H1 (cell line): ENCODE data around the gene KIZ. TPM values are rescaled to one million over a fixed set of nuclear protein-coding genes. Genes with fewer than 3 reads are reported as not detected.
A peak's percentile ranks its signal among the peaks of the same experiment; 100 is the strongest.

ENCODE experiments used
- CTCF ChIA-PET: fragments of 300-600 bp; sonication (Branson Sonifier 250); formaldehyde crosslinking; loops from one replicate; lab custom pipeline; 2021; ENCODE audit not compliant: partially characterized antibody; lab: Charles Lee
- POLR2A ChIA-PET: fragments of 300-600 bp; sonication (Branson Sonifier 250); formaldehyde crosslinking; loops from one replicate; lab custom pipeline; 2021; ENCODE audit warnings: inconsistent platforms; ENCODE audit not compliant: partially characterized antibody; lab: Charles Lee
- DNase-seq, 2 experiments: peaks; one replicate each; pipeline versions ENCODE4 v3.0.0 to v3.0.0-alpha.2; 2010 to 2022; ENCODE audit warnings: low spot score in 2 of 2, low read depth in 1 of 2, mixed read lengths in 1 of 2
- FAIRE-seq: peaks from 2 replicates; lab custom pipeline; 2011; peaks lifted over from hg19 to GRCh38; lab: Jason Lieb, UNC
- H2AFZ ChIP-seq: 2 replicates; pipeline ENCODE4 v1.8.1; 2012; ENCODE audit warnings: low read length, inconsistent platforms
- H2AK5ac ChIP-seq: 2 replicates; pipeline ENCODE4 v1.6.1; 2013; ENCODE audit warnings: low read depth, low read length
- H2BK120ac ChIP-seq: replicated peaks from 2 replicates; pipeline ENCODE3; 2013; ENCODE audit warnings: low read depth, low read length, inconsistent platforms
- H2BK12ac ChIP-seq: 2 replicates; pipeline ENCODE4 v1.6.1; 2013; ENCODE audit warnings: low read depth, low read length
- H2BK15ac ChIP-seq: 2 replicates; pipeline ENCODE4 v1.6.1; 2013; ENCODE audit warnings: low read length
- H2BK20ac ChIP-seq: 2 replicates; pipeline ENCODE4 v1.6.1; 2013; ENCODE audit warnings: low read length
- H2BK5ac ChIP-seq: 2 replicates; pipeline ENCODE4 v1.6.1; 2013; ENCODE audit warnings: low read depth, low read length
- H3K14ac ChIP-seq: 2 replicates; pipeline ENCODE4 v1.6.1; 2013; ENCODE audit warnings: inconsistent platforms; ENCODE audit not compliant: insufficient read length
- H3K18ac ChIP-seq: 2 replicates; pipeline ENCODE4 v1.6.1; 2013; ENCODE audit warnings: low read length; ENCODE audit errors: extremely low read depth
- H3K23ac ChIP-seq: 2 replicates; pipeline ENCODE4 v1.6.1; 2013; ENCODE audit warnings: inconsistent platforms; ENCODE audit not compliant: insufficient read length
- H3K23me2 ChIP-seq: 2 replicates; pipeline ENCODE4 v1.6.1; 2013; ENCODE audit warnings: low read depth, low read length
- H3K27ac ChIP-seq: 2 replicates; pipeline ENCODE4 v1.6.1; 2011; ENCODE audit warnings: low read depth, low read length, inconsistent platforms
- H3K27me3 ChIP-seq, 4 experiments: replicated peaks in 1 of 4; 1 replicate in 1 of 4; 2 replicates in 3 of 4; pipeline versions ENCODE4 v1.6.1 to v1.8.1; 2011 to 2013; ENCODE audit warnings: low read length in 3 of 4, mild to moderate bottlenecking in 3 of 4, inconsistent platforms in 2 of 4, mixed read lengths in 2 of 4, moderate library complexity in 1 of 4; ENCODE audit not compliant: control insufficient read depth in 3 of 4, insufficient read depth in 3 of 4; ENCODE audit errors: extremely low read depth in 1 of 4
- H3K36me3 ChIP-seq, 4 experiments: 2 replicates each; pipeline versions ENCODE4 v1.6.1 to v1.8.1; 2011 to 2013; ENCODE audit warnings: mild to moderate bottlenecking in 4 of 4, low read length in 3 of 4, moderate library complexity in 2 of 4, control low read depth in 1 of 4, inconsistent platforms in 1 of 4; ENCODE audit not compliant: insufficient read depth in 4 of 4, control insufficient read depth in 2 of 4
- H3K4ac ChIP-seq: replicated peaks from 2 replicates; pipeline ENCODE3; 2013; ENCODE audit warnings: low read length, low read depth, mixed read lengths, inconsistent platforms; ENCODE audit not compliant: insufficient read length
- H3K4me1 ChIP-seq, 4 experiments: replicated peaks in 1 of 4; 1 replicate in 1 of 4; 2 replicates in 3 of 4; pipeline versions ENCODE4 v1.6.1 to v1.8.1; 2011 to 2013; ENCODE audit warnings: low read length in 3 of 4, inconsistent platforms in 2 of 4, mixed read lengths in 1 of 4; ENCODE audit not compliant: insufficient read depth in 4 of 4, control insufficient read depth in 3 of 4
- H3K4me2 ChIP-seq, 2 experiments: 2 replicates each; pipeline versions ENCODE4 v1.6.1 to v1.8.1; 2011 to 2013; ENCODE audit warnings: low read depth in 2 of 2, low read length in 2 of 2, control low read depth in 1 of 2, inconsistent platforms in 1 of 2, mild to moderate bottlenecking in 1 of 2; ENCODE audit not compliant: insufficient read depth in 1 of 2
- H3K4me3 ChIP-seq, 4 experiments: fragments of 200-600, 300-600 bp in 1 of 4; sonication (generic), shearing (Covaris generic), sonication (Bioruptor Twin) in 1 of 4; 2 replicates each; pipeline versions ENCODE4 v1.5.1 to v1.8.1; 2011 to 2016; ENCODE audit warnings: low read length in 4 of 4, low read depth in 3 of 4, control low read depth in 2 of 4, inconsistent platforms in 2 of 4, mild to moderate bottlenecking in 2 of 4, mixed read lengths in 1 of 4, moderate library complexity in 1 of 4; ENCODE audit not compliant: insufficient read depth in 2 of 4; ENCODE audit errors: extremely low read depth in 1 of 4
- H3K56ac ChIP-seq: replicated peaks from 2 replicates; pipeline ENCODE3; 2013; ENCODE audit warnings: low read depth, mild to moderate bottlenecking, mixed read lengths, low read length, inconsistent platforms; ENCODE audit not compliant: insufficient read length
- H3K79me1 ChIP-seq: 2 replicates; pipeline ENCODE4 v1.6.1; 2013; ENCODE audit warnings: low read depth, low read length, control low read depth
- H3K79me2 ChIP-seq, 2 experiments: 2 replicates each; pipeline versions ENCODE4 v1.6.1 to v1.8.1; 2012 to 2013; ENCODE audit warnings: low read length in 2 of 2, mild to moderate bottlenecking in 2 of 2, inconsistent platforms in 1 of 2; ENCODE audit not compliant: insufficient read depth in 2 of 2, control insufficient read depth in 1 of 2
- H3K9ac ChIP-seq, 4 experiments: replicated peaks in 1 of 4; 1 replicate in 1 of 4; 2 replicates in 3 of 4; pipeline versions ENCODE4 v1.6.1 to v1.8.1; 2011 to 2013; ENCODE audit warnings: low read depth in 3 of 4, low read length in 3 of 4, control low read depth in 2 of 4, mild to moderate bottlenecking in 2 of 4, moderate library complexity in 2 of 4, inconsistent platforms in 1 of 4; ENCODE audit errors: extremely low read depth in 1 of 4
- H3K9me3 ChIP-seq, 2 experiments: 2 replicates each; pipeline versions ENCODE4 v1.6.1 to v1.8.1; 2012 to 2013; ENCODE audit warnings: mild to moderate bottlenecking in 2 of 2, moderate library complexity in 2 of 2, control low read depth in 1 of 2, inconsistent platforms in 1 of 2, low read depth in 1 of 2, low read length in 1 of 2, mixed read lengths in 1 of 2; ENCODE audit not compliant: insufficient read depth in 2 of 2
- H4K20me1 ChIP-seq, 2 experiments: replicated peaks in 1 of 2; 2 replicates each; pipeline versions ENCODE3 to v1.8.1; 2011 to 2013; ENCODE audit warnings: inconsistent platforms in 2 of 2, low read length in 2 of 2, mild to moderate bottlenecking in 1 of 2; ENCODE audit not compliant: insufficient read depth in 2 of 2, control insufficient read depth in 1 of 2
- H4K5ac ChIP-seq: 2 replicates; pipeline ENCODE4 v1.6.1; 2013; ENCODE audit warnings: low read length, low read depth, mixed read lengths, inconsistent platforms; ENCODE audit not compliant: insufficient read length
- H4K8ac ChIP-seq: 2 replicates; pipeline ENCODE4 v1.8.0; 2013; ENCODE audit warnings: mild to moderate bottlenecking, moderate library complexity, low read length, inconsistent platforms; ENCODE audit not compliant: insufficient read depth; ENCODE audit errors: extremely low read depth
- H4K91ac ChIP-seq: replicated peaks from 2 replicates; pipeline ENCODE3; 2013; ENCODE audit warnings: low read length, mixed read lengths, inconsistent platforms; ENCODE audit not compliant: insufficient read length
- ASH2L ChIP-seq: fragments of 200-600, 300-600 bp; sonication (generic); IDR thresholded peaks from one replicate; pipeline ENCODE4 v1.7.1; 2017; ENCODE audit warnings: low read length
- BACH1 ChIP-seq: IDR thresholded peaks from 2 replicates; pipeline ENCODE4 v1.6.1; 2012; ENCODE audit warnings: low read length, improper control_type of control experiment
- CHD1 ChIP-seq: IDR thresholded peaks from 2 replicates; pipeline ENCODE4 v1.6.1; 2012; ENCODE audit warnings: low read depth, low read length, improper control_type of control experiment
- EGR1 ChIP-seq: IDR thresholded peaks from 2 replicates; pipeline ENCODE4 v1.6.1; 2011; ENCODE audit warnings: low read depth, low read length, borderline replicate concordance
- JUN ChIP-seq: IDR thresholded peaks from 2 replicates; pipeline ENCODE4 v1.6.1; 2011; ENCODE audit warnings: low read depth, mild to moderate bottlenecking, improper control_type of control experiment, low read length
- KDM4A ChIP-seq: IDR thresholded peaks from one replicate; pipeline ENCODE4 v1.7.1; 2012; ENCODE audit warnings: low read depth, mild to moderate bottlenecking, moderate library complexity, low read length, inconsistent platforms; ENCODE audit not compliant: severe bottlenecking
- NRF1 ChIP-seq: IDR thresholded peaks from 2 replicates; pipeline ENCODE4 v1.6.1; 2011; ENCODE audit warnings: mild to moderate bottlenecking, low read depth, low read length, improper control_type of control experiment
- POLR2AphosphoS5 ChIP-seq: IDR thresholded peaks from 2 replicates; pipeline ENCODE4 v1.6.1; 2011; ENCODE audit warnings: low read depth, low read length
- RXRA ChIP-seq: IDR thresholded peaks from 2 replicates; pipeline ENCODE4 v1.6.1; 2011; ENCODE audit warnings: low read depth, mild to moderate bottlenecking, low read length, moderate library complexity; ENCODE audit not compliant: insufficient read depth
- SIN3A ChIP-seq, 2 experiments: IDR thresholded peaks in 1 of 2; conservative IDR thresholded peaks in 1 of 2; 2 replicates each; pipeline ENCODE4 v1.6.1; 2011 to 2012; ENCODE audit warnings: low read length in 2 of 2, improper control_type of control experiment in 1 of 2, low read depth in 1 of 2, mild to moderate bottlenecking in 1 of 2
- TBP ChIP-seq: IDR thresholded peaks from 2 replicates; pipeline ENCODE4 v1.6.1; 2011; ENCODE audit warnings: low read depth, low read length, improper control_type of control experiment
- TEAD4 ChIP-seq: IDR thresholded peaks from 2 replicates; pipeline ENCODE4 v1.6.1; 2012; ENCODE audit warnings: low read depth, low read length, inconsistent platforms, mixed read lengths
- WGBS, 2 experiments: shearing (Covaris generic) in 1 of 2; methylation state at CpG; one replicate each; pipeline versions ENCODE4 v1.1.6 to v1.1.7; 2013 to 2015; ENCODE audit warnings: low lambda C conversion rate in 2 of 2, mixed read lengths in 2 of 2, inconsistent platforms in 1 of 2, low coverage in 1 of 2, missing lambda C conversion rate in 1 of 2; ENCODE audit not compliant: insufficient replicate concordance in 2 of 2, insufficient coverage in 1 of 2, insufficient read length in 1 of 2; ENCODE audit errors: extremely low coverage in 1 of 2, missing lambda C conversion rate in 1 of 2; 5-methylcytosine and 5-hydroxymethylcytosine counted together
- polyA plus RNA-seq, 7 experiments: library from polyadenylated mRNA; depleted of rRNA in 3 of 7; stranded (reverse) in 5 of 7; unstranded in 2 of 7; fragments of >200 nt in 5 of 7; fragments of 200-250 nt in 2 of 7; gene quantifications; 1 replicate in 5 of 7; 2 replicates in 1 of 7; 4 replicates in 1 of 7; pipeline versions ENCODE4 v1.2.1 to v1.2.3, GENCODE V29; 2011 to 2013; ENCODE audit warnings: missing spikeins in 2 of 7, mixed read lengths in 2 of 7
- total RNA-seq: library from RNA; stranded (reverse); fragmentation: NEBNext Ultra II Directional; extraction: Animal tissue kit (Norgen Biotek cat#: 25700); gene quantifications from 2 replicates; pipeline ENCODE4 v1.2.1, GENCODE V29; 2021
- TF ChIP-seq, protein P1 (sequence below): IDR thresholded peaks from 2 replicates; pipeline ENCODE4 v1.6.1; 2011; ENCODE audit warnings: low read length, improper control_type of control experiment

Gene KIZ
- total and polyA plus RNA-seq, 2 of the 8 experiments (the other 6 are each of a cell fraction or from before 2014, with no cell fraction given), result 13.0 to 51.7 TPM

- H3K23ac ChIP-seq, result no peak overlapping the region
- peaks cover 0 to 10% (median 6%) of the 10 kb centered on the region in 4 experiments; a peak in 3 of 7 replicates for H3K4me1 ChIP-seq
- ChIA-PET POLR2A (interaction anchor here (0.8 to 1.3 kb wide), 3 partner anchors 9 to 170 kb away, joined by 3 to 4 read pairs (median 3); partner anchors contain the start of gene XRN2), CTCF (interaction anchor here (1.2 to 2.5 kb wide), 3 partner anchors 85 to 268 kb away, joined by 4 to 13 read pairs (median 6); no protein-coding TSS in a partner anchor)
- no peaks in the 10 kb centered on the region for H3K27me3 ChIP-seq
- no peak overlapping the region for H2BK12ac ChIP-seq
- no peak overlapping the region for H4K8ac ChIP-seq
- no peak overlapping the region for H3K56ac ChIP-seq
- 0 out of 2 replicates have a peak overlapping the region, but pooled peaks have one; percentile 30 for H2BK5ac ChIP-seq
- no peak overlapping the region for H2BK20ac ChIP-seq
- peaks cover 0 to 16% of the 10 kb centered on the region in 2 experiments; a peak in 2 of 4 replicates for H3K79me2 ChIP-seq
- no peak overlapping the region for H2AK5ac ChIP-seq
- no peaks in the 10 kb centered on the region for H4K20me1 ChIP-seq
- no peak overlapping the region for H3K27ac ChIP-seq
- no peak overlapping the region for H3K4ac ChIP-seq
- FAIRE-seq (no peak), DNase-seq (no peak)
- no peak overlapping the region for H2AFZ ChIP-seq
- peaks cover 8% of the 10 kb centered on the region; the same call in 1 of the 2 replicates for H3K79me1 ChIP-seq
- no peak overlapping the region for H3K4me2 ChIP-seq
- 84% methylated on average over 4 of the region's 4 CpGs; no CpG with 5 or more reads in 1 of the 2 experiments for WGBS, 2 experiments
- no peak overlapping the region for H3K14ac ChIP-seq
- H4K91ac ChIP-seq, result no peak overlapping the region
- no peak overlapping the region for H3K18ac ChIP-seq
- no peaks in the 10 kb centered on the region for H3K9me3 ChIP-seq
- H3K9ac ChIP-seq, result no peak overlapping the region
- no peak overlapping the region for H2BK120ac ChIP-seq
- H4K5ac ChIP-seq, result no peak overlapping the region
- H3K4me3 ChIP-seq, result no peak overlapping the region
- H3K23me2 ChIP-seq, result no peaks in the 10 kb centered on the region
- H2BK15ac ChIP-seq, result no peak overlapping the region
- peaks cover 0 to 23% (median 0%) of the 10 kb centered on the region in 4 experiments; a peak in 2 of 8 replicates for H3K36me3 ChIP-seq
- TF ChIP-seq ASH2L (no peak), SIN3A (conservative IDR thresholded peaks at IDR 0.05 in 1 of 2, IDR thresholded peaks at IDR 0.05 in 1 of 2; ENCODE audit: low read depth in 1 of 2, low read length in 2 of 2) (no peak), JUN (no peak), EGR1 (no peak), NRF1 (no peak), KDM4A (no peak), TEAD4 (no peak), TBP (no peak), CHD1 (no peak), BACH1 (no peak), POLR2AphosphoS5 (no peak), RXRA (no peak)
- TF ChIP-seq, protein P1, sequence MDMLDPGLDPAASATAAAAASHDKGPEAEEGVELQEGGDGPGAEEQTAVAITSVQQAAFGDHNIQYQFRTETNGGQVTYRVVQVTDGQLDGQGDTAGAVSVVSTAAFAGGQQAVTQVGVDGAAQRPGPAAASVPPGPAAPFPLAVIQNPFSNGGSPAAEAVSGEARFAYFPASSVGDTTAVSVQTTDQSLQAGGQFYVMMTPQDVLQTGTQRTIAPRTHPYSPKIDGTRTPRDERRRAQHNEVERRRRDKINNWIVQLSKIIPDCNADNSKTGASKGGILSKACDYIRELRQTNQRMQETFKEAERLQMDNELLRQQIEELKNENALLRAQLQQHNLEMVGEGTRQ, result no peak
These were observed 7.5 kb downstream of the KIZ start for GRCh38 chr20:21133404-21133803.
